Measurements from ENCODE around the gene NUP58. TPM values are rescaled to one million over a fixed set of nuclear protein-coding genes. Genes with fewer than 3 reads are reported as not detected.

Gene NUP58
- total and polyA plus RNA-seq, 4 donors, result 6.5 to 43.3 (median 16.0) TPM

- DNase-seq (ENCODE audit: low spot score), result no peak
- H3K9me3 ChIP-seq (ENCODE audit: control insufficient read depth in 4 of 4, low read length in 3 of 4), result peaks cover 0 to 2% (median 0%) of the 10 kb centered on the region in 4 donors
- 84% methylated on average over 3 of the region's 3 CpGs for WGBS
- no peak overlapping the region for H3K4me3 ChIP-seq (ENCODE audit: low read depth in 1 of 3, low read length in 3 of 3)
- no peak overlapping the region for H3K9ac ChIP-seq (ENCODE audit: low read depth in 1 of 2, low read length in 2 of 2)
- no peaks in the 10 kb centered on the region for H3K4me1 ChIP-seq (ENCODE audit: control insufficient read depth in 4 of 4, insufficient read depth in 4 of 4, low read length in 3 of 4)
- H3K36me3 ChIP-seq (ENCODE audit: control insufficient read depth in 4 of 4, insufficient read depth in 3 of 4, low read depth in 1 of 4, low read length in 3 of 4), result no peaks in the 10 kb centered on the region
- no peak overlapping the region for H3K27ac ChIP-seq (ENCODE audit: low read depth in 1 of 2, low read length in 2 of 2)
- no peaks in the 10 kb centered on the region for H3K27me3 ChIP-seq (ENCODE audit: control insufficient read depth in 4 of 4, insufficient read depth in 4 of 4, low read length in 3 of 4)
- TF ChIP-seq HNF4A (conservative IDR thresholded peaks at IDR 0.05) (no peak), JUND (IDR thresholded peaks at IDR 0.05) (no peak), TAF1 (conservative IDR thresholded peaks at IDR 0.05) (no peak), FOXA1 (IDR thresholded peaks at IDR 0.05) (no peak), RAD21 (IDR thresholded peaks at IDR 0.05) (no peak)
Observed at GRCh38 chr13:25295228-25295627, 6.2 kb upstream of the NUP58 start.

- Histone ChIP-seq H3K36me3 (ENCODE audit: control insufficient read depth in 4 of 4, insufficient read depth in 3 of 4, low read depth in 1 of 4, low read length in 3 of 4) (no peaks in the 10 kb centered on the region), H3K27me3 (ENCODE audit: control insufficient read depth in 4 of 4, insufficient read depth in 4 of 4, low read length in 3 of 4) (no peaks in the 10 kb centered on the region), H3K9ac (ENCODE audit: low read depth in 1 of 2, low read length in 2 of 2) (no peak overlapping the region), H3K9me3 (ENCODE audit: control insufficient read depth in 4 of 4, low read length in 3 of 4) (peaks cover 0 to 2% (median 0%) of the 10 kb centered on the region in 4 donors), H3K4me3 (ENCODE audit: low read depth in 1 of 3, low read length in 3 of 3) (no peak overlapping the region), H3K4me1 (ENCODE audit: control insufficient read depth in 4 of 4, insufficient read depth in 4 of 4, low read length in 3 of 4) (no peaks in the 10 kb centered on the region), H3K27ac (ENCODE audit: low read depth in 1 of 2, low read length in 2 of 2) (no peak overlapping the region)
- WGBS, result 68% methylated on average over 3 of the region's 3 CpGs
- no peak for TF ChIP-seq RAD21 (IDR thresholded peaks at IDR 0.05)
- no peak for DNase-seq (ENCODE audit: low spot score)
Observed at GRCh38 chr13:25295701-25296100, 5.7 kb upstream of the NUP58 start.

- 21% methylated on average over 33 of the region's 33 CpGs for WGBS
- no peaks in the 10 kb centered on the region for H3K36me3 ChIP-seq (ENCODE audit: control insufficient read depth in 4 of 4, insufficient read depth in 3 of 4, low read depth in 1 of 4, low read length in 3 of 4)
- no peaks in the 10 kb centered on the region for H3K27me3 ChIP-seq (ENCODE audit: control insufficient read depth in 4 of 4, insufficient read depth in 4 of 4, low read length in 3 of 4)
- peaks cover 0 to 2% (median 0%) of the 10 kb centered on the region in 4 donors for H3K9me3 ChIP-seq (ENCODE audit: control insufficient read depth in 4 of 4, low read length in 3 of 4)
- peak; percentile 49 for DNase-seq (ENCODE audit: low spot score)
- TF ChIP-seq CTCF (IDR thresholded peaks at IDR 0.05; ENCODE audit: low read depth, low read length, missing input control) (no peak), EGR1 (IDR thresholded peaks at IDR 0.05; ENCODE audit: low read depth in 2 of 2) (no peak), REST (IDR thresholded peaks at IDR 0.05) (no peak), SP1 (IDR thresholded peaks at IDR 0.05) (no peak), JUND (IDR thresholded peaks at IDR 0.05) (no peak), ATF3 (IDR thresholded peaks at IDR 0.05) (no peak), FOXA1 (IDR thresholded peaks at IDR 0.05) (no peak), YY1 (IDR thresholded peaks at IDR 0.05) (no peak), GABPA (IDR thresholded peaks at IDR 0.05 in 1 of 2, conservative IDR thresholded peaks at IDR 0.05 in 1 of 2) (no peak), RXRA (IDR thresholded peaks at IDR 0.05) (no peak), ZBTB33 (IDR thresholded peaks at IDR 0.05) (no peak), HNF4G (IDR thresholded peaks at IDR 0.05) (no peak), TAF1 (conservative IDR thresholded peaks at IDR 0.05) (no peak), HNF4A (conservative IDR thresholded peaks at IDR 0.05) (no peak), FOXA2 (IDR thresholded peaks at IDR 0.05) (no peak), NR2F2 (IDR thresholded peaks at IDR 0.05) (no peak), RAD21 (IDR thresholded peaks at IDR 0.05) (no peak)
- H3K4me3 ChIP-seq (ENCODE audit: low read depth in 1 of 3, low read length in 3 of 3), result peak overlapping the region; percentile 73 to 99 (median 97)
- peak overlapping the region; percentile 82 to 98 for H3K9ac ChIP-seq (ENCODE audit: low read depth in 1 of 2, low read length in 2 of 2)
- peaks cover 1 to 32% (median 16%) of the 10 kb centered on the region in 4 donors for H3K4me1 ChIP-seq (ENCODE audit: control insufficient read depth in 4 of 4, insufficient read depth in 4 of 4, low read length in 3 of 4)
- peak overlapping the region; percentile 99 for H3K27ac ChIP-seq (ENCODE audit: low read depth in 1 of 2, low read length in 2 of 2)
Observed at GRCh38 chr13:25300861-25301346, 521 bp upstream of the NUP58 start.
